Lower leg skin (tissue), 3 donors: ENCODE measurements around the gene PPME1.

Experiments
- CTCF ChIP-seq, 3 donors: fragments of 450-650 bp; IDR thresholded peaks; one replicate each; pipeline ENCODE4 v1.5.1; 2016; ENCODE audit warnings: antibody characterized with exemption in 3 of 3, mild to moderate bottlenecking in 3 of 3, moderate library complexity in 2 of 3
- POLR2A ChIP-seq, 2 donors: fragments of 450-650 bp; IDR thresholded peaks; one replicate each; pipeline ENCODE4 v1.6.1; 2016 to 2017; ENCODE audit warnings: antibody characterized with exemption in 2 of 2, mild to moderate bottlenecking in 1 of 2, moderate library complexity in 1 of 2

GRCh38 chr11:74297484-74297883 lies 126.4 kb downstream of the PPME1 start:
- TF ChIP-seq CTCF (IDR thresholded peaks at IDR 0.05), result no peak
- TF ChIP-seq POLR2A (IDR thresholded peaks at IDR 0.05), result no peak
